KMS-11 (cell line): Measurements from ENCODE around the gene PRKG1.

Source experiments
- H2AFZ ChIP-seq: fragments of 200-600 bp; sonication (generic); 2 replicates; pipeline ENCODE4 v1.6.1; 2016; ENCODE audit warnings: antibody characterized with exemption, mixed run types, low read depth
- H3K27ac ChIP-seq: fragments of 200-600 bp; sonication (generic); 2 replicates; pipeline ENCODE4 v1.6.1; 2016; ENCODE audit warnings: mild to moderate bottlenecking, mixed run types
- H3K27me3 ChIP-seq: fragments of 200-600 bp; sonication (generic); 2 replicates; pipeline ENCODE4 v1.6.1; 2017; ENCODE audit warnings: mild to moderate bottlenecking, low read depth, mixed run types, moderate library complexity; ENCODE audit not compliant: insufficient read depth
- H3K36me3 ChIP-seq: fragments of 200-600 bp; sonication (generic); 2 replicates; pipeline ENCODE4 v1.6.1; 2017; ENCODE audit warnings: mild to moderate bottlenecking, mixed run types; ENCODE audit not compliant: insufficient read depth
- H3K4me1 ChIP-seq: fragments of 200-600 bp; sonication (generic); 2 replicates; pipeline ENCODE4 v1.6.1; 2016; ENCODE audit warnings: mild to moderate bottlenecking, low read depth, mixed run types; ENCODE audit not compliant: poor library complexity, severe bottlenecking
- H3K4me2 ChIP-seq: fragments of 200-600 bp; sonication (generic); 2 replicates; pipeline ENCODE4 v1.7.0; 2016; ENCODE audit warnings: mild to moderate bottlenecking, mixed run types
- H3K4me3 ChIP-seq: fragments of 200-600 bp; sonication (generic); IDR thresholded peaks from 2 replicates; pipeline ENCODE4 v1.6.1; 2017; ENCODE audit warnings: low read depth, low read length, mixed read lengths; ENCODE audit not compliant: insufficient read depth
- H3K79me2 ChIP-seq: fragments of 200-600 bp; sonication (generic); 2 replicates; pipeline ENCODE4 v1.6.1; 2016; ENCODE audit warnings: low read depth, mixed run types; ENCODE audit not compliant: insufficient read depth
- H3K9ac ChIP-seq: fragments of 200-600 bp; sonication (generic); 2 replicates; pipeline ENCODE4 v1.6.1; 2016; ENCODE audit warnings: mild to moderate bottlenecking, mixed run types
- H4K20me1 ChIP-seq: fragments of 200-600 bp; sonication (generic); 2 replicates; pipeline ENCODE4 v1.6.1; 2016; ENCODE audit warnings: mild to moderate bottlenecking, mixed run types; ENCODE audit not compliant: insufficient read depth
- CTCF ChIP-seq: fragments of 200-600 bp; sonication (generic); conservative IDR thresholded peaks from 2 replicates; pipeline ENCODE4 v1.6.1; 2017; ENCODE audit warnings: low read depth, mild to moderate bottlenecking, antibody characterized with exemption, low read length, moderate library complexity, mixed read lengths

The PRKG1 gene

GRCh38 chr10:51832652-51833383 lies 758.5 kb downstream of the PRKG1 start:
- no peak overlapping the region for H3K9ac ChIP-seq
- H3K4me2 ChIP-seq = no peak overlapping the region
- no peaks in the 10 kb centered on the region for H3K79me2 ChIP-seq
- H3K4me1 ChIP-seq = no peaks in the 10 kb centered on the region
- H3K27me3 ChIP-seq = no peaks in the 10 kb centered on the region
- H3K27ac ChIP-seq = no peak overlapping the region
- no peak overlapping the region for H3K4me3 ChIP-seq
- H4K20me1 ChIP-seq = no peaks in the 10 kb centered on the region
- H2AFZ ChIP-seq = 0 out of 2 replicates have a peak overlapping the region, but pooled peaks have one; percentile 18
- no peak for TF ChIP-seq CTCF
- no peaks in the 10 kb centered on the region for H3K36me3 ChIP-seq

GRCh38 chr10:51834548-51834947 lies 760.3 kb downstream of the PRKG1 start:
- no peaks in the 10 kb centered on the region for H3K27me3 ChIP-seq
- H4K20me1 ChIP-seq = no peaks in the 10 kb centered on the region
- no peaks in the 10 kb centered on the region for H3K79me2 ChIP-seq
- H3K4me3 ChIP-seq = no peak overlapping the region
- H3K4me2 ChIP-seq = no peak overlapping the region
- H2AFZ ChIP-seq = no peak overlapping the region
- no peak overlapping the region for H3K9ac ChIP-seq
- no peaks in the 10 kb centered on the region for H3K36me3 ChIP-seq
- no peak overlapping the region for H3K27ac ChIP-seq
- no peak for TF ChIP-seq CTCF
- no peaks in the 10 kb centered on the region for H3K4me1 ChIP-seq

GRCh38 chr10:51838471-51838870 lies 764.2 kb downstream of the PRKG1 start:
- no peak overlapping the region for H3K9ac ChIP-seq
- no peak overlapping the region for H2AFZ ChIP-seq
- H3K36me3 ChIP-seq = no peaks in the 10 kb centered on the region
- TF ChIP-seq CTCF = no peak
- H3K4me2 ChIP-seq = no peak overlapping the region
- H3K27me3 ChIP-seq = no peaks in the 10 kb centered on the region
- H3K4me3 ChIP-seq = no peak overlapping the region
- H3K27ac ChIP-seq = no peak overlapping the region
- no peaks in the 10 kb centered on the region for H3K79me2 ChIP-seq
- no peaks in the 10 kb centered on the region for H3K4me1 ChIP-seq
- H4K20me1 ChIP-seq = no peaks in the 10 kb centered on the region

- no peak overlapping the region for H3K9ac ChIP-seq
- H3K27me3 ChIP-seq = no peaks in the 10 kb centered on the region
- no peak overlapping the region for H3K27ac ChIP-seq
- H3K4me1 ChIP-seq = peaks cover 6% of the 10 kb centered on the region
- no peak overlapping the region for H3K4me3 ChIP-seq
- H2AFZ ChIP-seq = no peak overlapping the region
- TF ChIP-seq CTCF = no peak
- H3K79me2 ChIP-seq = no peaks in the 10 kb centered on the region
- H3K4me2 ChIP-seq = no peak overlapping the region
- H4K20me1 ChIP-seq = no peaks in the 10 kb centered on the region
- H3K36me3 ChIP-seq = no peaks in the 10 kb centered on the region
Observed at GRCh38 chr10:51843966-51844365, 769.7 kb downstream of the PRKG1 start.
